H1 (cell line): ENCODE data around the gene ACYP2. TPM values are rescaled to one million over a fixed set of nuclear protein-coding genes. Genes with fewer than 3 reads are reported as not detected.
A peak's percentile ranks its signal among the peaks of the same experiment; 100 is the strongest.

Source experiments
- CTCF ChIA-PET: fragments of 300-600 bp; sonication (Branson Sonifier 250); formaldehyde crosslinking; loops from one replicate; lab custom pipeline; 2021; ENCODE audit not compliant: partially characterized antibody; lab: Charles Lee
- POLR2A ChIA-PET: fragments of 300-600 bp; sonication (Branson Sonifier 250); formaldehyde crosslinking; loops from one replicate; lab custom pipeline; 2021; ENCODE audit warnings: inconsistent platforms; ENCODE audit not compliant: partially characterized antibody; lab: Charles Lee
- DNase-seq, 2 experiments: peaks; one replicate each; pipeline versions ENCODE4 v3.0.0 to v3.0.0-alpha.2; 2010 to 2022; ENCODE audit warnings: low spot score in 2 of 2, low read depth in 1 of 2, mixed read lengths in 1 of 2
- FAIRE-seq: peaks from 2 replicates; lab custom pipeline; 2011; peaks lifted over from hg19 to GRCh38; lab: Jason Lieb, UNC
- H2AFZ ChIP-seq: 2 replicates; pipeline ENCODE4 v1.8.1; 2012; ENCODE audit warnings: low read length, inconsistent platforms
- H2AK5ac ChIP-seq: 2 replicates; pipeline ENCODE4 v1.6.1; 2013; ENCODE audit warnings: low read depth, low read length
- H2BK120ac ChIP-seq: replicated peaks from 2 replicates; pipeline ENCODE3; 2013; ENCODE audit warnings: low read depth, low read length, inconsistent platforms
- H2BK12ac ChIP-seq: 2 replicates; pipeline ENCODE4 v1.6.1; 2013; ENCODE audit warnings: low read depth, low read length
- H2BK15ac ChIP-seq: 2 replicates; pipeline ENCODE4 v1.6.1; 2013; ENCODE audit warnings: low read length
- H2BK20ac ChIP-seq: 2 replicates; pipeline ENCODE4 v1.6.1; 2013; ENCODE audit warnings: low read length
- H2BK5ac ChIP-seq: 2 replicates; pipeline ENCODE4 v1.6.1; 2013; ENCODE audit warnings: low read depth, low read length
- H3K14ac ChIP-seq: 2 replicates; pipeline ENCODE4 v1.6.1; 2013; ENCODE audit warnings: inconsistent platforms; ENCODE audit not compliant: insufficient read length
- H3K18ac ChIP-seq: 2 replicates; pipeline ENCODE4 v1.6.1; 2013; ENCODE audit warnings: low read length; ENCODE audit errors: extremely low read depth
- H3K23ac ChIP-seq: 2 replicates; pipeline ENCODE4 v1.6.1; 2013; ENCODE audit warnings: inconsistent platforms; ENCODE audit not compliant: insufficient read length
- H3K23me2 ChIP-seq: 2 replicates; pipeline ENCODE4 v1.6.1; 2013; ENCODE audit warnings: low read depth, low read length
- H3K27ac ChIP-seq: 2 replicates; pipeline ENCODE4 v1.6.1; 2011; ENCODE audit warnings: low read depth, low read length, inconsistent platforms
- H3K27me3 ChIP-seq, 4 experiments: replicated peaks in 1 of 4; 1 replicate in 1 of 4; 2 replicates in 3 of 4; pipeline versions ENCODE4 v1.6.1 to v1.8.1; 2011 to 2013; ENCODE audit warnings: low read length in 3 of 4, mild to moderate bottlenecking in 3 of 4, inconsistent platforms in 2 of 4, mixed read lengths in 2 of 4, moderate library complexity in 1 of 4; ENCODE audit not compliant: control insufficient read depth in 3 of 4, insufficient read depth in 3 of 4; ENCODE audit errors: extremely low read depth in 1 of 4
- H3K36me3 ChIP-seq, 4 experiments: 2 replicates each; pipeline versions ENCODE4 v1.6.1 to v1.8.1; 2011 to 2013; ENCODE audit warnings: mild to moderate bottlenecking in 4 of 4, low read length in 3 of 4, moderate library complexity in 2 of 4, control low read depth in 1 of 4, inconsistent platforms in 1 of 4; ENCODE audit not compliant: insufficient read depth in 4 of 4, control insufficient read depth in 2 of 4
- H3K4ac ChIP-seq: replicated peaks from 2 replicates; pipeline ENCODE3; 2013; ENCODE audit warnings: low read length, low read depth, mixed read lengths, inconsistent platforms; ENCODE audit not compliant: insufficient read length
- H3K4me1 ChIP-seq, 4 experiments: replicated peaks in 1 of 4; 1 replicate in 1 of 4; 2 replicates in 3 of 4; pipeline versions ENCODE4 v1.6.1 to v1.8.1; 2011 to 2013; ENCODE audit warnings: low read length in 3 of 4, inconsistent platforms in 2 of 4, mixed read lengths in 1 of 4; ENCODE audit not compliant: insufficient read depth in 4 of 4, control insufficient read depth in 3 of 4
- H3K4me2 ChIP-seq, 2 experiments: 2 replicates each; pipeline versions ENCODE4 v1.6.1 to v1.8.1; 2011 to 2013; ENCODE audit warnings: low read depth in 2 of 2, low read length in 2 of 2, control low read depth in 1 of 2, inconsistent platforms in 1 of 2, mild to moderate bottlenecking in 1 of 2; ENCODE audit not compliant: insufficient read depth in 1 of 2
- H3K4me3 ChIP-seq, 4 experiments: fragments of 200-600, 300-600 bp in 1 of 4; sonication (generic), shearing (Covaris generic), sonication (Bioruptor Twin) in 1 of 4; 2 replicates each; pipeline versions ENCODE4 v1.5.1 to v1.8.1; 2011 to 2016; ENCODE audit warnings: low read length in 4 of 4, low read depth in 3 of 4, control low read depth in 2 of 4, inconsistent platforms in 2 of 4, mild to moderate bottlenecking in 2 of 4, mixed read lengths in 1 of 4, moderate library complexity in 1 of 4; ENCODE audit not compliant: insufficient read depth in 2 of 4; ENCODE audit errors: extremely low read depth in 1 of 4
- H3K56ac ChIP-seq: replicated peaks from 2 replicates; pipeline ENCODE3; 2013; ENCODE audit warnings: low read depth, mild to moderate bottlenecking, mixed read lengths, low read length, inconsistent platforms; ENCODE audit not compliant: insufficient read length
- H3K79me1 ChIP-seq: 2 replicates; pipeline ENCODE4 v1.6.1; 2013; ENCODE audit warnings: low read depth, low read length, control low read depth
- H3K79me2 ChIP-seq, 2 experiments: 2 replicates each; pipeline versions ENCODE4 v1.6.1 to v1.8.1; 2012 to 2013; ENCODE audit warnings: low read length in 2 of 2, mild to moderate bottlenecking in 2 of 2, inconsistent platforms in 1 of 2; ENCODE audit not compliant: insufficient read depth in 2 of 2, control insufficient read depth in 1 of 2
- H3K9ac ChIP-seq, 4 experiments: replicated peaks in 1 of 4; 1 replicate in 1 of 4; 2 replicates in 3 of 4; pipeline versions ENCODE4 v1.6.1 to v1.8.1; 2011 to 2013; ENCODE audit warnings: low read depth in 3 of 4, low read length in 3 of 4, control low read depth in 2 of 4, mild to moderate bottlenecking in 2 of 4, moderate library complexity in 2 of 4, inconsistent platforms in 1 of 4; ENCODE audit errors: extremely low read depth in 1 of 4
- H3K9me3 ChIP-seq, 2 experiments: 2 replicates each; pipeline versions ENCODE4 v1.6.1 to v1.8.1; 2012 to 2013; ENCODE audit warnings: mild to moderate bottlenecking in 2 of 2, moderate library complexity in 2 of 2, control low read depth in 1 of 2, inconsistent platforms in 1 of 2, low read depth in 1 of 2, low read length in 1 of 2, mixed read lengths in 1 of 2; ENCODE audit not compliant: insufficient read depth in 2 of 2
- H4K20me1 ChIP-seq, 2 experiments: replicated peaks in 1 of 2; 2 replicates each; pipeline versions ENCODE3 to v1.8.1; 2011 to 2013; ENCODE audit warnings: inconsistent platforms in 2 of 2, low read length in 2 of 2, mild to moderate bottlenecking in 1 of 2; ENCODE audit not compliant: insufficient read depth in 2 of 2, control insufficient read depth in 1 of 2
- H4K5ac ChIP-seq: 2 replicates; pipeline ENCODE4 v1.6.1; 2013; ENCODE audit warnings: low read length, low read depth, mixed read lengths, inconsistent platforms; ENCODE audit not compliant: insufficient read length
- H4K8ac ChIP-seq: 2 replicates; pipeline ENCODE4 v1.8.0; 2013; ENCODE audit warnings: mild to moderate bottlenecking, moderate library complexity, low read length, inconsistent platforms; ENCODE audit not compliant: insufficient read depth; ENCODE audit errors: extremely low read depth
- H4K91ac ChIP-seq: replicated peaks from 2 replicates; pipeline ENCODE3; 2013; ENCODE audit warnings: low read length, mixed read lengths, inconsistent platforms; ENCODE audit not compliant: insufficient read length
- E2F6 ChIP-seq: IDR thresholded peaks from 2 replicates; pipeline ENCODE4 v1.6.1; 2012; ENCODE audit warnings: inconsistent platforms
- HDAC6 ChIP-seq: IDR thresholded peaks from one replicate; pipeline ENCODE4 v1.7.1; 2012; ENCODE audit warnings: low read depth, mild to moderate bottlenecking, inconsistent platforms, low read length, moderate library complexity
- PHF8 ChIP-seq: fragments of 200-600 bp; sonication (generic); conservative IDR thresholded peaks from 2 replicates; pipeline ENCODE4 v1.7.1; 2012; ENCODE audit warnings: low read depth, mild to moderate bottlenecking, inconsistent platforms, low read length, moderate library complexity
- WGBS, 2 experiments: shearing (Covaris generic) in 1 of 2; methylation state at CpG; one replicate each; pipeline versions ENCODE4 v1.1.6 to v1.1.7; 2013 to 2015; ENCODE audit warnings: low lambda C conversion rate in 2 of 2, mixed read lengths in 2 of 2, inconsistent platforms in 1 of 2, low coverage in 1 of 2, missing lambda C conversion rate in 1 of 2; ENCODE audit not compliant: insufficient replicate concordance in 2 of 2, insufficient coverage in 1 of 2, insufficient read length in 1 of 2; ENCODE audit errors: extremely low coverage in 1 of 2, missing lambda C conversion rate in 1 of 2; 5-methylcytosine and 5-hydroxymethylcytosine counted together
- polyA plus RNA-seq, 7 experiments: library from polyadenylated mRNA; depleted of rRNA in 3 of 7; stranded (reverse) in 5 of 7; unstranded in 2 of 7; fragments of >200 nt in 5 of 7; fragments of 200-250 nt in 2 of 7; gene quantifications; 1 replicate in 5 of 7; 2 replicates in 1 of 7; 4 replicates in 1 of 7; pipeline versions ENCODE4 v1.2.1 to v1.2.3, GENCODE V29; 2011 to 2013; ENCODE audit warnings: missing spikeins in 2 of 7, mixed read lengths in 2 of 7
- total RNA-seq: library from RNA; stranded (reverse); fragmentation: NEBNext Ultra II Directional; extraction: Animal tissue kit (Norgen Biotek cat#: 25700); gene quantifications from 2 replicates; pipeline ENCODE4 v1.2.1, GENCODE V29; 2021

ACYP2 gene
- total and polyA plus RNA-seq, 2 of the 8 experiments (the other 6 are each of a cell fraction or from before 2014, with no cell fraction given), result 3.4 to 4.4 TPM

- Histone ChIP-seq H2AFZ (peak overlapping the region; percentile 49; the same call in 1 of the 2 replicates), H2BK20ac (no peak overlapping the region)
Observed at GRCh38 chr2:54321047-54321446, 205.6 kb downstream of the ACYP2 start.

More at GRCh38 chr2:54321047-54321446, 205.6 kb downstream of the ACYP2 start:
- Histone ChIP-seq H4K8ac (no peak overlapping the region), H4K20me1 (no peaks in the 10 kb centered on the region), H3K27ac (no peak overlapping the region), H3K56ac (no peak overlapping the region), H2BK15ac (no peak overlapping the region), H2BK12ac (no peak overlapping the region), H3K18ac (no peak overlapping the region), H2AK5ac (no peak overlapping the region), H3K27me3 (no peaks in the 10 kb centered on the region), H3K14ac (no peak overlapping the region), H3K23me2 (no peaks in the 10 kb centered on the region), H3K36me3 (no peaks in the 10 kb centered on the region; a peak in 1 of 8 replicates), H2BK5ac (no peak overlapping the region), H3K23ac (no peak overlapping the region), H4K91ac (no peak overlapping the region), H3K4me3 (no peak overlapping the region), H3K4me1 (peaks cover 0 to 4% (median under 1%) of the 10 kb centered on the region in 4 experiments; a peak in 1 of 7 replicates), H3K4me2 (no peak overlapping the region), H4K5ac (no peak overlapping the region), H2BK120ac (no peak overlapping the region), H3K79me2 (no peaks in the 10 kb centered on the region), H3K9me3 (peaks cover 9 to 12% of the 10 kb centered on the region in 2 experiments; a peak in 3 of 4 replicates), H3K9ac (no peak overlapping the region), H3K4ac (no peak overlapping the region), H3K79me1 (no peaks in the 10 kb centered on the region)
- whole genome bisulfite sequencing, 2 experiments, result 87% methylated on average over 2 of the region's 2 CpGs; no CpG with 5 or more reads in 1 of the 2 experiments
- ChIA-PET POLR2A (no interaction called here), CTCF (interaction anchor here (0.7 kb wide), 1 partner anchor 42 kb away, joined by 3 read pairs; no protein-coding TSS in a partner anchor)
- no peak for DNase-seq
- FAIRE-seq, result no peak
- TF ChIP-seq PHF8 (no peak), HDAC6 (no peak), E2F6 (no peak)
